Measurements from ENCODE around the gene GRHL3.

Gene GRHL3

GRCh38 chr1:24293392-24294227 is 25.5 kb upstream of the GRHL3 start:
- DNase-seq (ENCODE audit: low read depth): no peak

DNA sequence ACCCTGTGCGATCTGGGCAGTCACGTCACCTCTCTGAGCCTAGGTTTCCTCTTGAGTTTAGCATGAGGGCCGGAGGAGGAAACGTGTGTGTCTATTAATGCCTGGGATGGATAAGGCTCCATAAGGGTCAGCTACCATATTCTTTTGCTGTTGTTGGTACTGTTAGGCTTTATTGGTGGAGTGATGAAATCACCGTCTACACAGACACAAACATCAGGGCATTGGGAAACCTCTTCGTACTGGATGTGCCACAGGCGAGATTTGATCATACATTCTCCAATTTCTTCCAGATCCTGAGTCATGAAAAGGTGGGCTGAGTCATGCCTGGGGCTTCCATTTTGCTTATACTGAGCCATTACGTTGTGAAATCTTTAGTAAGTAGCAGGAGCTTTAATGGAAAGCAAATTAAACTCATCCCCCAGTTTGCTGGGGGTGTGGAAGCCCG is 24.9 kb upstream of the GRHL3 start:
- DNase-seq (ENCODE audit: low read depth): peak; percentile 99

GRCh38 chr1:24294716-24295371 is 24.3 kb upstream of the GRHL3 start:
- DNase-seq (ENCODE audit: low read depth): peak; percentile 82

GRCh38 chr1:24295535-24295934 is 23.6 kb upstream of the GRHL3 start:
- no peak for DNase-seq (ENCODE audit: low read depth)

DNA sequence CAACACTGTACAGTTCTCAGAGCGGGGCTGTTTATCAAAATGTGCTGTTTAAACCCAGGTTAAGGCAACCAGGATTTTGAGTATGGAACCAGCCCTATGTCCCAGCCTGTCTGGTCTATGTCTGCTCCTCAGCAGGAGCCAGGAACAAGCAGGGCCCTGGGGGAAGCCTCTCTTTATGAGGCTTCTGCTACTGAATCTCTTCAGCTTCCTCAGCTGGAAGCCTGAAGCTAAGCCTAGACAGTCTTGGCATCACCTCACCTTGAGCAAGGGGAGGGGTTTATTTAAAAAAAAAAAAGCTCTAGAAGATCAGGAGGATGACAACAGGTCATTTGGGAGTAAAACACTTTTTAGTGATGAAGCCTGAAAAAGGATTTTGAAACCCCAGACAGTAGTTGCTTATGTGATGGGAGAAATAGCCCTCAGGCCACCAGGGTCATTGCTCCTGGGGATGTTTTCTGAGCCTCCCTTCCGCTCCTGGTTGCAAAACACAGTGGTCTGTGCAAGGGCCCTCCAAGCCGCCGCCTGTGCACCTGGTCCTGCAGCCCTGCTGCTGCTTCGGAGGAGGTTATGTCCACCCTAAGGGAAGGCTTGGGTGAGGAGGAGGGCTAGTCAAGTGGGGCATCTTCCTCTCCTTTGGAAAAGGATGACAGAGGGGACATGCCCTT is 21.8 kb upstream of the GRHL3 start:
- no peak for DNase-seq (ENCODE audit: low read depth)

GRCh38 chr1:24297852-24298232 is 21.3 kb upstream of the GRHL3 start:
- DNase-seq (ENCODE audit: low read depth): no peak

DNA sequence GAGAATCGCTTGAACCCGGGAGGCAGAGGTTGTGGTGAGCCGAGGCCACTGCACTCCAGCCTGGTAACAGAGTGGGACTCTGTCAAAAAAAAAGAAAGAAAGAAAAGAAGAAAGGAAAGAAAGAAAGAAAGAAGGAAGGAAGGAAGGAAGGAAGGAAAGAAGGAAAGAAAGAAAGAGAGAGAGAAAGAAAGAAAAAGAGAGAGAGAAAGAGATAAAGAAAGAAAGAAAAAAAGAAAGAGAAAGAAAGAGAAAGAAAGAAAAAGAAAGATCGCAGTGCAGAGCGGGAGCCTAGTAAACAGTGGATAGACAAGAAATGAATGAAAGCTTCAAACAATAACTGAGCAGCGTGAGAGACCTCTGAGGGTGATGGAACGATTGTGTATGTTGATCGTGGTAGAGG is 20.6 kb upstream of the GRHL3 start:
- no peak for DNase-seq (ENCODE audit: low read depth)

DNA sequence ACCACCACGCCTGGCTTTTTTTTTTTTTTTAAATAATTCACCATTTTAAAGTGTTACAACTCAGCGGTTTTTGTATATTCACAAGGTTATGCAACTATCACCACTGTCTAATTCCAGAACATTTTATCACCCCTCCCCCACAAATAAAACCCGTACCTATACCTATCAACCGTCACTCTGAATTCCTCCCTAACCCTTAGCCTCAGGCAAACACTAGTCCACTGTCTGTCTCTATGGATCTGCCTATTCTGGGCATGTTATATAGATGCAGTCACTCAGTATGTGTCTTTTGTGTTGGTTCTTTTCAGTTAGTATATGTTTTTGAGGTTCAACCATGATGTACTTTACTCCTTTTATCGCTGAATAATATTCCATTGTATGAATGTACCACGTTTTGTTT is 19.3 kb upstream of the GRHL3 start:
- no peak for DNase-seq (ENCODE audit: low read depth)

DNA sequence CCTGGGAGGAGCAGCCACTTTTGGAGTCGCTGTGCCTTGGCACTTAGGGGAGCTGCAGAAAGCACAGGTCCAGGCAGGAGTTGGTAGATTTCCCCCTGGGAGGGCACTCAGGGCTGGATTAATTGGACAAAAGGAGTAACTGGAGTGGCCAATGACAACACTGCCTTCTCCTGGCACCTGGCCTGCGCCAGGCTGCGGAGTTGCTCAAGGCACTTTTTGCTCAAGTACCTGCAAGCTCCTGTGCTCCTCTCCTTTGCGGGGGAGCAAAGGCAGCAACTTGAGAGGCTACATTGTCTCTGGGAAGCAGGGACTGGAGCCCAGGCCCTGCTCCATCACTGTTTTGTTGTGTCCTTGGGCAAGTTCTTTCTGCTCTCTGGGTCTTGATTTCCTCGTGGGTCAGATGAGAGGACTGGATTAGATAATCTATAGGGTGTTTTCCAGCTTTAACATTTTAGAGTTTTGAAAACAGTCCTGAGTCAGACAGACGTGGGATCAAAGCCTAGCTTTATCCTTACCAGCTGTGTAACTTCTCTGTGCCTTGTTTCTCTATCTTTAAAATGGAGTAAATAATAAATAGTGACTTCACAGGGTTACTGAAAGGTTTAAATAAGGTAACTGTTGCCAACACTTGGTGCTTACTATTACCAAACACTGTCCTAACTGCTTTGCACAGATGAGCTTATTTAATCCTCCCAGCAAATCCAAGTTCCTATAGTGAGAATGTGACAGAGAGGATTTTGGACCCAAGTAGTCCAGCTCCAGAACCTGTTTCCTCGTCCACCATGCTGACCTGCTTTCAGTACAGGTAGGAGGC is 18.0 kb upstream of the GRHL3 start:
- DNase-seq (ENCODE audit: low read depth): no peak

- peak; percentile 40 for DNase-seq (ENCODE audit: low read depth)
Measured at GRCh38 chr1:24301785-24302175, 17.4 kb upstream of the GRHL3 start.

DNA sequence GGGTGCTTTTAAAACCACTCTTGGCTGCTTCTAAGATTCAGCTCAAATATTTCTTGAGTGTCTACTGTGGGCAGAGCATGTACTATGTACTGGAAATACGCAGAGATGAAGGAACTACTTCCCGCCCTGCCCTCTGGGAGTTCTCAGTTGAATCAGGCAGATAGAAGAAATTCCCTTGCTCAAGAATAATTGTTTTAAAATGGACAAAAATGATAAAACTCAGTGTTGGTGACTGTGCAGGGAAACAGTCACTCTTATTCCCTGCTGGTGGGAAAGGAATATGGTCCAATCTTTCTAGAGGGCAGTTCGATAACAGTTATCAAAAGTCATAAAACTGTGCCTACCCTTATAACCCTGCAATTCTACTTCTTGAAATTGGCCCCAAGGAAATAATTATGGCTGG is 16.9 kb upstream of the GRHL3 start:
- DNase-seq (ENCODE audit: low read depth): no peak

DNA sequence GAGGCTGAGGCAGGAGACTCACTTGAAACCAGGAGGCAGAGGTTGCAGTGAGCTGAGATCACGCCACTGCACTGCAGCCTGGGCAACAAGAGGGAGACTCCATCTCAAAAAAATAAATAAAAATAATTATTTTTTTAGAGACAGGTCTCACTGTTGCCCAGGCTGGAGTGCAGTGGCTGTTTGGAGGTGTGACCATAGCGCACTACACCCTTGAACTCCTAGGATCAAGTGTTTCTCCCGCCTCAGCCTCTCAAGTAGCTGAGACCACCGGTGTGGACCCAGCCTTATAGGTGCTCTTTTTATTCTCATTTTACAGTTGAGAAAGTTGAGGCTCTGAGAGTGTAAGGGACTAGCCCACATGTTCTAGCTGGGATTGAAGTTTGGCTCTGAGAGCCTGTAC is 15.6 kb upstream of the GRHL3 start:
- no peak for DNase-seq (ENCODE audit: low read depth)

DNA sequence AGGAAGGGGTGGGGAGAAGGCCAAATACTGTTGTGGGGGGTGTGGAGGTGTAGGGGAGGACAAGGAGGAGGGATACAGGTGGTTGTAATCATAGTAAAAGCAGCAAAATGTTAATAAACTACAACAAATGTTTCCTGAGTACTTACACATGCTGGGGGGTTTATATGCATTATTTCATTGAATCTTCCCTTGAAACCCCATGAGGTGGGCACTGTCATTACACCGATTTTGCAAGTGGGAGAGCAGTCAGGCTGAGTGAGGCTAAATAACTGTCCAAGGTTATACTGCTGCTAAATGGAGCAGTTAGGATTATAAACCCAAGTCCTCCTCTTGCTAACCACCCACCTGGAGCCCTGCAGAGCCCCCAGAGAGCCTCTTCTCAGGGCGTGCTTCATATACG is 14.4 kb upstream of the GRHL3 start:
- DNase-seq (ENCODE audit: low read depth): no peak

DNA sequence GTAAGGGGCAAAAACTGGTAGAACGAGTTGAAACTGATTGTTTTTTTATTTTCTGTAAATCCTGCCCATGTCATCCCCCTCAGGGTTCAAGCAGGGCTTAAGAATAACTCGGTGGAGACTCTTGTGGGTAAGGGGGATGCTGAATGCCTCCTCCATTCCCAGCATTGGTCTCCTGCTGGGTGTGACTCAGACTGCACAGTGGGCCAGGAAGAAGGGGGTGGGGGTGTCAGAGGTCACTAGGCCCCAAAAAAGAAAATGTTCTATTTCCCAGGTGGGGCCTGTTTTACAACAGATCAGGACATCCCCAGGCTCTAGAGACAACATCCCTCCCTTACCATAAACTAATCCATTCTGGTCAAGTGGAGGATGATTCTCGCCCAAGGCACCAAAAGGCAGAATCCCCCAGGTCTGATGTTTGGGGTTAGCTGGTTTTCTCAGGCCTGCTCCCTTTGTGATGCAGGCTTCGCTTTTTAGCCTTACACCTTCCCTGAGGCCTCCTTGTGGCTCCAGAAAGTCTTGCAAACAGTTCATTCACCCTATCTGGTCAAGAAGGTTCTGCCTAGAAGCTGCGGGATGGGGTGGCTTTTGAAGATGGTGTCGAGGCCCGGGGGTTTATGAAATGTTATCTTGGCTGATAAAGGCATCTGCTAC is 10.7 kb upstream of the GRHL3 start:
- DNase-seq (ENCODE audit: low read depth): peak; percentile 17

- DNase-seq (ENCODE audit: low read depth): peak; percentile 41
Measured at GRCh38 chr1:24309762-24310485, 9.2 kb upstream of the GRHL3 start.

DNA sequence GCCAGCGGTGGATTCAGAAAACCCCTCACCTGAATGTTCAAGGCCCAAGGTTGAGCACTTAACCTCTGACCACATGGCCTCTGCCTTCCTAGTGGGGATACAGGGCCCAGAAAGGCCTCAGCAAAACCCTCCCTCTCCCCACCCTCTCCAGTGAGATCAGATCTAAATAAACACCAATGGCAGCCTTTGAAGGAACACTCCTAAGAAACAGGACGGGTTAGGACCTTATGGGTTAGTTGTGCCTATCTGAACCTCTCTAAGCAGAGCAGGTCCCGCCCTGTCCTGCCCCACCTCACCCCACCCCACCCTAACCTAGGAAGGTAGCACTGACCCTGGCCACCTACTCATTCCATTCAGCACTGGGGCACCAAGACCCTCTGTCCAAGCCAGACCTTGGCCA is 7.9 kb upstream of the GRHL3 start:
- DNase-seq (ENCODE audit: low read depth): no peak

DNA sequence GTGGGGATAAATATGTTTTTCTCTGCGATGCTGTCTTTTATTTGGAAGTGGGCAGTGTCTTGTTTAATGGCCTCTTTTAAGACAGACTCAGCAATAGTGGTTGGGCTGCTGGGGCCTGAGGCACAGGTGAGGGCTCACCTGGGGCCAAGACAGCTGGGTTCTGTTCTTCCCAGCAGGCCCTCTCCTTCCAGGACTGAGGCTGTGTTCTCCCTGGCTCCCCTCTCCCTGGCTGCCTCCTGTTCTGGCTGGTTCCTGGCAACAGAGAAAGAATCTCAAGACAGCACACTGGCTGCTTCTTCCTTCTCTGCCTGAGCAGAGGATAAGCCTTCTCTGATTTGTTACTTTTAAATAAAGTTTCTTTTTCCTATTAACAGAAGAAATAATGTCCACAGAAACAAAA is 7.4 kb upstream of the GRHL3 start:
- DNase-seq (ENCODE audit: low read depth): no peak

DNA sequence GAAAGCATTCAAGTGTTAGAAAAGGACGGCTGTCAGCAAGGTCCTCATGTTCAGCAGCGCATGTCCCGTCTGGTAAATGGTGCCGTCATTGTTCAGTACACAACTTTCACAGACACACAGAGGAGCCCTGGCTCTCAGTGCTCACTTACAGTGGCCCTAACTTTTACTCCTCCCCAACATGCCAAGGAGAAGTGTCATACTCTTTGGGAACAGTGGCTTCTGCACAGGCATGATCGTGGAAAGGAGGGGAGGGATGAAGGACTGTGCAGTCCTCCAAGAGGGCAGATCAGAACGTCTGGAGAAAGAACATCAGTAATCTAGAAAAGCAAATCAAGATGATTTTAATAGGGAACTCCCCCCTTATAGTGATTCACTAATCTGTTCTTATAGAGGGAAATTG is 3.8 kb upstream of the GRHL3 start:
- no peak for DNase-seq (ENCODE audit: low read depth)

DNA sequence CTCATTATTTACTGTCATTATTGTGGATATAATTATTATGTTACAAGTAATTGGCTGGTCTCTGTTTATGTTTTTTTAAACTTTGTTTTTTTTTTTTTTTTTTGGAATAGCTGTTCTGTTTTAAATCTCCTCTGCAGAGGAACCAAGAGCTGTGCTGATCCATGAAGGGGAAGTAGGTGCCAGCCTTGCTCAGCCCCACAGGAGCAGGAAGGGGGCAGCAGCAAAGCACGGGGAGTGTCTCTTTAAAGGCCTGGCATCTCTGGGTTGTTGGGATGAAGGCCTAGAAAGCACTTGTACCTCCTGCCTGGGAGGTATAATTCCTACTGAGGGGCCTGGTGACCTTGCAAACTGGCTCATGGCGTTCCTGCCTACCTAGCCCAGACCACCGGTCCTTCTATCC is 2.5 kb upstream of the GRHL3 start:
- DNase-seq (ENCODE audit: low read depth): no peak

DNA sequence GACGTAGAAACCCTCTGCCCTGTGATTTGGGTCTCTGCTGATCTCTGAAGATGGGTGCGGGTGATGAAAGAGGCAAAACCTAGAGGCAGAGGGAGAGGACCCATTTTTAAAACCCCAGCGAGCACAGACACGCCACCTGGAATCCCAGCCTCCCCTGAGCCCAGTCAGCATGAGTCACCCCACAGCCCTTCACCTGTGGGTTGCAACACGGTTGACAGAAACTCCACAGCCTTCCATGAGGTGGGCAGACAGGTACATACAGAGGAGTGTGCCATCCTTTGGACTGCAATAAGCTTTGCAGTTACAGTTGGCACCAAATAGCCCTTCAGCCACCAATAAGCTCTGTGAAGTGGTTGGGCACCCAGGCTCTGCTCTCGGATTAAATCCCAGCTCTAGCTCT is 2.1 kb upstream of the GRHL3 start:
- DNase-seq (ENCODE audit: low read depth): no peak

- peak; percentile 53 for DNase-seq (ENCODE audit: low read depth)
Measured at GRCh38 chr1:24317956-24318614, 1.1 kb upstream of the GRHL3 start.
